A172 (cell line): ENCODE results near the gene DCUN1D2. TPM values are rescaled to one million over a fixed set of nuclear protein-coding genes. Genes with fewer than 3 reads are reported as not detected.
"Not testable (repeated sequence)": the region's sequence is repeated elsewhere in the genome, so short reads cannot be mapped to it uniquely, and the experiment has no call there.

ENCODE experiments used
- DNase-seq: peaks from one replicate; pipeline ENCODE4 v3.0.0-alpha.2; 2015; ENCODE audit warnings: low spot score
- total RNA-seq: library from RNA; depleted of rRNA; stranded (reverse); fragments of >200 nt; shearing (Covaris generic); gene quantifications from 2 replicates; pipeline ENCODE4 v1.2.3, GENCODE V29; 2014

Gene DCUN1D2
- total RNA-seq, 1 experiment from 2014 or later: 18.6 TPM

- peak; percentile 30 for DNase-seq
Measured at GRCh38 chr13:113489549-113490495, 689 bp downstream of the DCUN1D2 start.

- no peak for DNase-seq
Measured at GRCh38 chr13:113489171-113489548, 1.4 kb downstream of the DCUN1D2 start.

GRCh38 chr13:113488283-113488682 is 2.2 kb downstream of the DCUN1D2 start:
- DNase-seq: no peak

GRCh38 chr13:113486698-113487097 is 3.8 kb downstream of the DCUN1D2 start:
- DNase-seq: no peak

- DNase-seq: no peak
Measured at GRCh38 chr13:113485545-113485944, 5.0 kb downstream of the DCUN1D2 start.

GRCh38 chr13:113483504-113484293 is 6.8 kb downstream of the DCUN1D2 start:
- no peak for DNase-seq

- DNase-seq: no peak
Measured at GRCh38 chr13:113483081-113483480, 7.4 kb downstream of the DCUN1D2 start.

GRCh38 chr13:113479179-113479578 is 11.3 kb downstream of the DCUN1D2 start:
- no peak for DNase-seq

- DNase-seq: no peak
Measured at GRCh38 chr13:113477724-113478123, 12.8 kb downstream of the DCUN1D2 start.

- no peak for DNase-seq
Measured at GRCh38 chr13:113476811-113477210, 13.7 kb downstream of the DCUN1D2 start.

GRCh38 chr13:113475911-113476310 is 14.6 kb downstream of the DCUN1D2 start:
- DNase-seq: no peak

GRCh38 chr13:113475280-113475679 is 15.2 kb downstream of the DCUN1D2 start:
- no peak for DNase-seq

GRCh38 chr13:113474179-113474578 is 16.3 kb downstream of the DCUN1D2 start:
- DNase-seq: no peak

GRCh38 chr13:113472355-113473025 is 18.0 kb downstream of the DCUN1D2 start:
- DNase-seq: no peak

GRCh38 chr13:113471844-113472243 is 18.7 kb downstream of the DCUN1D2 start:
- no peak for DNase-seq

- DNase-seq: not testable (repeated sequence)
Measured at GRCh38 chr13:113470635-113471163, 19.8 kb downstream of the DCUN1D2 start.

- no peak for DNase-seq
Measured at GRCh38 chr13:113470073-113470472, 20.4 kb downstream of the DCUN1D2 start.

GRCh38 chr13:113469582-113469981 is 20.9 kb downstream of the DCUN1D2 start:
- no peak for DNase-seq

GRCh38 chr13:113468472-113469201 is 21.9 kb downstream of the DCUN1D2 start:
- no peak for DNase-seq

- DNase-seq: no peak
Measured at GRCh38 chr13:113468029-113468428, 22.5 kb downstream of the DCUN1D2 start.

- no peak for DNase-seq
Measured at GRCh38 chr13:113466383-113466782, 24.1 kb downstream of the DCUN1D2 start.
